Smooth muscle cell of the brain vasculature (primary cell): ENCODE measurements around the gene PCCA.
A peak's percentile ranks its signal among the peaks of the same experiment; 100 is the strongest.
"Not testable (repeated sequence)": the region's sequence is repeated elsewhere in the genome, so short reads cannot be mapped to it uniquely, and the experiment has no call there.

ENCODE experiments used
- DNase-seq: peaks from one replicate; pipeline ENCODE4 v3.0.0-alpha.2; 2012; ENCODE audit warnings: low read depth, low spot score

Gene PCCA

DNA sequence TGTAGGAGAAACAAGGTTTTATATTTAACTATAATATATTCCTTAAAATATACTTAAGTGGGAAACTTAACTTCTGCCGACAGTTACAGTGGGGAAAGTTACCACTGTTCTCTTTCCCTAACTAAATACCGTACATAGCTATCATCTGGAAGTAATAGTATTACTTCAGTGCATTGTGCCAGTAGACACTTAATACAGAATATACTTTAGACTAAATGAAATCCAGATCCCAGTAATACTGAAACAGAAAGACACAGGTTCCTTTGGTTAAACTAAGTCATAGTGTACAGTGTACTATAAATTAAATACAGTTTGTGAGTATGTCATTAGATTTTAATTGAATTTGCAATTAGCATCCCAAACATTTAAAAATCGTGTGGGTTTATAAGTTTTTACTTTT is 107.5 kb downstream of the PCCA start:
- DNase-seq, result no peak

DNA sequence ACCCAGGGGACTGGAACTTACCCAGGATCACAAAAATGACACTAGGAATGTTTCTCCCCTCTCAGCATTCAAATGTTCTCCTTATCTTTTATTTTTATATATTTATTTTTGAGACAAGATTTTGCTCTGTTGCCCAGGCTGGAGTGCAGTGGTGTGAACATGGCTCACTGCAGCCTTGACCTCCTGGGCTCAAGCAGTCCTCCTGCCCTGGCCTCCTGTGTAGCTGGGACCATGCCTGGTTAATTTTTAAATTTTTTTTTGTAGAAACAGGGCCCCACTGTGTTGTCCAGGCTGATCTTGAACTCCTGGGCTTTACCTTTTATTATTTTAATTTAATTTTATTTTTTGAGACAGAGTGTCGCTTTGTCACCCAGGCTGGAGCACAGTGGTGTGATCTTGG is 108.2 kb downstream of the PCCA start:
- DNase-seq, result no peak

DNA sequence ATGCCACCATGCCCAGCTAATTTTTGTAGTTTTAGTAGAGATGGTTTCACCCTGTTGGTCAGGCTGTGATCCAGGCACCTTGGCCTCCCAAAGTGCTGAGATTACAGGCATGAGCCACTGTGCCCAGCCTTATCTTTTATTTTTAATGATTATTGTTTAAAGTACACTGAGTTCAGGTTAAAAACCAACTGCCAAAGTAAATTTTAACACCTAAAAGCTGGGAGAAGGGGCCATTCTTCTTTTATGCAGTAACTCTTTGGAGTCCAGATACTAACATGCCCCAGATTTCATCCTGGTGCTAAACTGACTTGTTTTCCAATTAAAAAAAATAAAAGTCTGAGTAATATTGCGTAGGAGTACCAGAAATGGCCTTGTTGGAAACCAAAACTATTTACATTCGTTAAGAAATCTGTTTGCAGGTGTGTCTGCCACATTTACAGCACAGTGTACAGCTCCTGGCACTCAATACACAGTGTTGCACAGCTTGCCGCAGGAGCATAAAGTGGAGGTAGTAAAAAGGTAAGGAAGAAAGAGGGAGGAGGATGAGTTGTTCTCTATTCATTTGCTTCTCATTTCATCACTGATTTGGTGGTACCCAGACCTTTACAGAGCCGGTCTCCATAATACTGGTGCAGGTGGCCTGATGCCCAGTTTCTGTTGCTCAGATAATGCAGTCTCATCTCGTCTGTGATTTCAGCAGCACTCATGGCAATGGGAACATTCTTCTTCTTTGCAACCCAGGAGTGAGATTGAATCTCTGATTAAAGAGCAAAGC is 108.9 kb downstream of the PCCA start:
- DNase-seq, result no peak

DNA sequence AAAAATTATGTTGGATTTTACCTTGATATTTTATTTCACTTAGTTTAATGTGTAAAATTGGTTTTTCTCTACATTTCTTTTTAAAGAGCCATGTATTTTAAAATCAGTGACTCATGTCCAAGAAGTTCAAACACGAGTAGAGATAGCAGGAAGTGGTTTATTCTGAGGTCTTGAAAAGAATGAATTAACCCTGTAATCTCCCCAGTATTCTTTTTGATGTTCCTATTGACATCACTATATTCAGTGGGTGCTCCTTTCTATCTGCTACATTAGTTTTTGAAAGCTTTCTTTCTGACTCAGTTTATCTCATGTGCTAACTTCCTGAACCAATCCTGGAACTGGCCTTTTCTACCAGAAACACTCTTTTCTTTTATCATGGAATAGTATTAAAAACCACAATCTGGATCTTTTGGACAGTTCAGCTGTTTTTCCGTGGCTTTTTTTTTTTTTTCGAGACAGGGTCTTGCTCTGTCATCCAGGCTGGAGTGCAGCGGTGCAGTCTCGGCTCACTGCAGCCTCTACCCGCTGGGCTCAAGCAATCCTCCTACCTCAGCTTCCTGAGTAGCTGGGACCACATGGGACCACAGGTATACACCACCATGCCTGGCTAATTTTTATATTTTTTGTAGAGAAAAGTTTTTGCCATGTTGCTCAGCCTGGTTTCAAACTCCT is 114.9 kb downstream of the PCCA start:
- DNase-seq, result no peak

DNA sequence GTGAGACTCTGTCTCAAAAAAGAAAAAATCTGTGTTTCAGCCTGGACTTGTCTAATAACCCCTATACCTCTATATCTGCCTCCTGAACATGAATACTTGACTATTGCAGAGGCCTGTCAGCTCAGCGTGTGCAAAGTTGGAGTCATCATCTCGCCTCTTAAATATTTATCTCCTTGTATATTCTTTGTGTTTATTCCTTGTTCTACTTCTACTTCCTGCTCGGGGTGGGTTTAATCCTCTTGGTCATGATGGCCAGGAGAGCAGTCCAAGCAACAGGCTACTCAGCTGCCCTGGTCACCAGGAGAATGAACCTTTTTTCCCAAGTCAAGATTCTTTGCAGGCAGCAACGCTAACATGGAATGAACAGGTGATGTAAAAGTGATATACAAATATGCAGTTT is 119.1 kb downstream of the PCCA start:
- DNase-seq, result no peak

DNA sequence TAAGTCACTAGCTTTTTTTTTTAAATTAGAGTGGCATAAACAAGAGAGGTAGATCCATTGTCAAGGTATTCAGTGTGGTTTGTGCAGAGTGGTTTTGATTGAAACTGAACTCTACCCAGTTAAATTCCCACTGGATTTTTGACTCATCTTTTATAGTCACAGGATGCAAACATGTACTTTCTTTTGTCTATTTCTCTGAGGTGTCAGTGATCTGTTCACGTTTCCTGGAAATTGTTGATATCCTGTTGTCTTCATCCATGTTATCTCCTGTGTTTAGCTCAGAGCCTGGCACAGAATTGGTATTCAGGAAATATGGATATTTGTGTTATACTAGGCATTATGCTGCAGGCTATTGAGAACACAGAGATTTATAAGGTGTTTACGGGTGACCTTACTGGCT is 119.7 kb downstream of the PCCA start:
- DNase-seq, result no peak

DNA sequence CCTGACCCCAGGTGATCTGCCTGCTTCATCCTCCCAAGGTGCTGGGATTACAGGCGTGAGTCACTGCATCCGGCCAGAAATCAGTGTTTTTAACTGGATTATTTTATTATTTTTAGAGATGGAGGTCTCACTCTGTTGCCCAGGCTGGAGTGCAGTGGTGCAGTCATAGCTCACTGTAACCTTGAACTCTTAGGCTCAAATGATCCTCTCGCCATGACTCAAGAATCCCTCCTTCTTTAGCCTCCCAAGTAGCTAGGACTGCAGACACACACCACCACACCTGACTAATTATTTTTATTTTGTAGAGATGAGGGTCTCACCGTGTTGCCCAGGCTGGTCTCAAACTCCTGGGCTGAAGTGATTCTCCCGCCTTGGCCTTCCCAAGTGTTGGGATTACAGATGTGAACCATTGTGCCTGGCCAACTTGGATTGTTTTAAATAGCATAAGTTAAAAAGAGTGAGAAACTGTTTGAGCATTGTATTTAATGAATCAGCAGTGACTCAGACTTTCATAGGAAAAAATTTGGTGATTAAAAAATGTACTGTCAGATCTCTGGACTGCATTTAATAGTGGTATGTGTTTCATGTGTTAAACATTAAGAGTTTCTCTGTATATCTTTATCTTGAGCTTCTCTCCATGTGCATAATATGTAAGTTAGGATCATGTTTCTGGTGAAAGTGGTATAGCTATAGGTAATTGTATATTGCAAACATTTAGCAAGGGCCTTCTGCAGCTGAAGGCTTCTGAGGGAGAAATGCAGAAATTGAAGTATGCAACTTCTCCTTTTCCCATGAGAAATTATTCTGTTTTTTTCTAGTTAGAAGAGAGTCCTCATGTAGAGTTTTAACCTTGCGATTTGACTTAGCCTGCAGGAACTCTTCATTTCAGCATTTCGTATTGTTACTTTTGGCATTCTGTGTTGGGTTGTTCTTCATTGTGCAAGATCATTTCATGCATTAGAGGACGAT is 121.2 kb downstream of the PCCA start:
- no peak for DNase-seq

DNA sequence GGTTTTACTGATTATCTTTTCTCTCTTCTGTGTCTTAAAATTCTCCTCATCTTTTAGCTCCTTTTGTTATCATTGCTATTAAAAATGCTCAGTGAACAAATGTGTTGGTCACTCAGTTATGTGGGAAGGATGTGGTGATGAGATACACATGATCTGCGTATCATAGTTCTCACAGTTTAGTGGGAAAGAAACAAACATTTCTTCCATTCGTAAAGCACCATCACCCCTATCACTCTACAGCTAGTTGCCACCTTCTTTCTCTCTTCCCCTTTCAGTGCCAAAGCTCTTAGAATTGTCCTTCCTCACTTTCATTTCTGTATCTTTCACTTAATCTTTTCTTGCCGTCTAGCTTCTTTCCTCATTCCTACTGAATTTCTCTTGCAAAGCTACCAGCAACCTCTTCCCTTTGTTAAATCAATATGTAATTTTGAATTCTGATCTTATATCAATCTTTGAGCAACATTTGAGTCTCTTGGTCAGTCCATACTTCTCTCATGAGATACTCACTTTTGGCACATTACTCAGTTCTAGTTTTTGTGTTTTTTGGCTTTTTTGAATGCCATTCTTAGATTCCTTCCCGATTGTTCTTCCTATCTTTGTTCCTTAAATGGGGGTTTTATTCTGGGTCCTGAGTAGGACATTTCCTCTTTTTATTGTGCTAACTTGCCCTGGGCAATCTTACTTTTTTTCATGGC is 122.3 kb downstream of the PCCA start:
- no peak for DNase-seq

DNA sequence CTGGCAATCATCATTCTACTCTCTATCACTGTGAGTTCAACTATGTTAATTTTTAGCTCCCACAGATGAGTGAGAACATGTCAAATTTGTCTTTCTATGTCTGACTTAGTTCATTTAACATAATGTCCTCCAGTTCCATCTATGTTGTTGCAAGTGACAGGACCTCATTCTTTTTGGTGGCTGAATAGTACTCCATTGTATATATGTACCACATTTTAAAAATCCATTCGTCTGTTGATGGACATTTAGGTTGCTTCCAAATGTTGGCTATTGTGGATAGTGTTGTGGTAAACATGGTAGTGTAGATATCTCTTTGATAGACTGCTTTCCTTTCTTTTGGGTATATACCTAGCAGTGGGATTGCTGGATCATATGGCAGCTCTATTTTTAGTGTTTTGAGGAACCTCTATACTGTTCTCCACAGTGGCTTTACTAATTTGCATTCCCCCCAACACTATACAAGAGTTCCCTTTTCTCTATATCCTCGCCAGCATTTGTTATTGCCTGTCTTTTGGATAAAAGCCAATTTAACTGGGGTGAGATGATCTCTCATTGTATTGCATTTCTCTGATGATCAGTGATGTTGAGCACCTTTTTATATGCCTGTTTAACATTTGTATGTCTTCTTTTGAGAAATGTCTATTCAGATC is 124.1 kb downstream of the PCCA start:
- DNase-seq, result no peak

DNA sequence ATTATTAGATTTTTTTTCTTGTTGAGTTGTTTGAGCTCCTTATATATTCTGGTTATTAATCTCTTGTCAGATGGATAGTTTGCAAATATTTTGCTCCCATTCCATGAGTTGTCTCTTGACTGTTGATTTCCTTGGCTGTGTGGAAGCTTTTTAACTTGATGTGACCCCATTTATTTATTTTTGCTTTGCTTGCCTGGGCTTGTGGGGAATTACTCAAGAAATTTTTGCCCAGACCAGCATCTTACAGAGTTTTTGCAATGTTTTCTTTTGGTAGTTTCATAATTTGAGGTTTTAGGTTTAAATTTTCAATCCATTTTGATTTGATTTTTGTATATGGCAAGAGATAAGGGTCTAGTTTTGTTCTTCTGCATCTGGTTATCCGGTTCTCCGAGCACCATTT is 124.7 kb downstream of the PCCA start:
- DNase-seq, result no peak

DNA sequence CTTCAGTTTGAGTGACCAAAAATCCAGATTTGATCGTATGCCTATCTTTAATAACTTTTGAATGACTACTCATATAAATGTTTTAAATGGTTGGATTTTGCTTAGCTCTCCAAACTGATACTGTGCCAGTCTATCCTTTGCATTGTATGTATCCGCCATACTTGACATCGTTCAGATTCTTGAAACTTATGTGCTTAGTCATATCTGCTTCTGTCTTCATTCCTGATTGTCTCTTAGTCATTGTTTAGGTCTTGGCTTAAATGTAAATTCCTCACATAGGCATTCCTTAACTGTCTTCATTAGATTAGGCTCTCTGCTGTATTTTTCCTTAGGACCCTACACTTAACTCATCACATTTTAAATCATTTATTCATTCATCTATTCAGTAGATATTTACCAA is 126.0 kb downstream of the PCCA start:
- no peak for DNase-seq

DNA sequence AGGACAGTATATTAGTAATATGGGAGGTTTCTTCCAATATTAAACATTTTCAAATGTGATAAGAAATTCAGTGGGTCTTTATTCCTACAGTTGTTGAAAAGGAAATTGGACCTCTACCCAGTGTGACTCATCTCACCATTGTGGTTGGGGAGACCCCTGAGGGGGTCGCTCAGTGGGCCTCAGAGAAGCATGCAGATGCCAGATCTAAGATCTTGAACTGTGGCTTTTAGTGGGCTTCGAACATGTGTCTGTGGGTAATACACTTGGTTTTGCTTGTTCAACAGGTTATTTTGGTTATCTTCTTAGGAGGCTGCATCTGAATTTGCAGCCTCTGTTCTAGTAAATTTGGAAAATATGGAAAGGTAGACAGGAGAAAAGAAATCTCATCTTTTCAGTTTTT is 132.3 kb downstream of the PCCA start:
- DNase-seq, result no peak

DNA sequence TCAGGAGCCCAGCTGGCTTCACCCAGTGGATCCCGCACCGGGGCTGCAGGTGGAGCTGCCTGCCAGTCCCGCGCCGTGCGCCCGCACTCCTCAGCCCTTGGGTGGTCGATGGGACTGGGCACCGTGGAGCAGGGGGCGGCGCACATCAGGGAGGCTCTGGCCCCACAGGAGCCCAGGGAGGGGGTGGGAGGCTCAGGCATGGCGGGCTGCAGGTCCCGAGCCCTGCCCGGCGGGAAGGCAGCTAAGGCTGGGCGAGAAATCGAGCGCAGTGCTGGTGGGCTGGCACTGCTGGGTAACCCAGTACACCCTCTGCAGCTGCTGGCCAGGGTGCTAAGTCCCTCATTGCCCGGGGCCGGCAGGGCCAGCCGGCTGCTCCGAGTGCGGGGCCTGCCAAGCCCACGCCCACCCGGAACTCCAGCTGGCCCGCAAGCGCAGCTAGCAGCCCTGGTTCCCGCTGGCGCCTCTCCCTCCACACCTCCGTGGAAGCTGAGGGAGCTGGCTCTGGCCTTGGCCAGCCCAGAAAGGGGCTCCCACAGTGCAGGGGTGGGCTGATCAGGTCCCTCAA is 135.2 kb downstream of the PCCA start:
- not testable (repeated sequence) for DNase-seq

DNA sequence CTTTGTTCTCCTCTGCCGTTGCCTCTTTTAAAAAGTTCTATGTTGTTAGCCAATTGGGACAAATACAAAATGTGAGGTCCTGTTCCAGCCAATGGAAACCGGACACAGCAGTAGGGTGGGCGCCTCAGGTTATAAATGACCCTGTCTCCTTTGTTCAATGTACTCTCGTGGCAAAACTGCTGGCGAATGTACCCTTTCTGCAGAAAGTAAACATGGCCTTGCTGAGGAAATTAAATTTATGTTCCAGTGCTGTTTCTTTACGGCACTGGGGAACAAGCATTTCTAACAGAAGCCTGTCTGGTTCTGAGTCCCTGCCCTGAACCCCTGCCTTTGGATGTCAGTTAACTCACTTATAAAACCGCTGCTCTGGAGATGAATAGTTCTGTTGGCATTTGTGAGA is 140.7 kb downstream of the PCCA start:
- DNase-seq, result no peak

DNA sequence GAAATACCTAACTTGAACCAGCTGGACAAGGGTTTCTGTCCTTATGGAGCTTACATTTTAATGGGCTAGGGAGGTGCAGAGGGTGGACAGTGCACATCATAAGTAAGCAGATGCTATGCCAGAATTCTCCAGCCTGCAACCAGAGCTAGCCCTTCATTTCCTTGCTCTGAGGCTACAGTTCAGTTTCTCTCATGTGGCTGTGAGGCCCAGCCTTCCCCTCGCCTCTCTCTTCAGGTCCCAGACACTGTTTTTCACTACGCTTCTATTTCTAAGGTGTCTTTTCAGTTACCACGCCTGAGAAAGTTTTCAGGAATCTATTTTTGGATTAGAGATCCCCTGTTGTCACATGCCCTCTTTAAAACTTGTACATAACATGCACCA is 141.9 kb downstream of the PCCA start:
- no peak for DNase-seq

DNA sequence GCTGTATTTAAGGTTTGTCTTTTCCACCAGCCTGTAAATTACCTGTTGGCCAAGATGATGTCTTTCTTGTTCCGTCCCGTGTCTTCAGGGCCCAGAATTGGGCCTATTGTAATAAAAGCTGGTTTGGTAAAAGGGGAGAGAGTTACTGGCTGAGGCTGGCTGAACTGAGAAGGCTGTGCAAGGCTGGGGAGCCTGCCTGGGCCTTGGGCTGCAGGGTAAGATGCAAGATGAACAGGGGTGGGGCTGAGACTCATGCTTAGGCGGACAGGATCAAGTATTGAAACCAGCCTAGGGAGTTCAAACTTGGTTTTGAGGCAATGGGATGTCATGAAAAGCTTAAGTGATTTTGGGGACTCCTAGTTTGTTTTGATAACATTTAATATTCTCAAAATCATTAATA is 142.3 kb downstream of the PCCA start:
- no peak for DNase-seq

DNA sequence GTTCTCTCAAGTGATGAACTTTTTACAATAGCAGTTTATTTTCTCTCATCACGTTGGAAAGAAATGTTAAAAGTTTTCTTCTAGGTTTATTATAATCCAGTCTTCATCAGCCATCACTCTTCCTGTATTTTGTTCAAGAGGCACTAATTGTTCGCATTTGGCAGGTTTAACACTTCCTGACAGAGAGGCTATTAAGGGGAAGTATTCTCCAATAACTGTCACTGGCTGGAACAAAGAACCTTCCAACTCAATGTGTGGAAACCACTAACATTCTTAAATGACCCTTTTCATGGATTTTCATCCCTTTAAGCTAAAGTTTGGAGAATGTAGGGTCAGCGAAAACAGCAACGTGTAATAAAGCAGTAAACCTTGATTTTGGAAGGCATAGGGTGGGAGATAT is 145.1 kb downstream of the PCCA start:
- no peak for DNase-seq

DNA sequence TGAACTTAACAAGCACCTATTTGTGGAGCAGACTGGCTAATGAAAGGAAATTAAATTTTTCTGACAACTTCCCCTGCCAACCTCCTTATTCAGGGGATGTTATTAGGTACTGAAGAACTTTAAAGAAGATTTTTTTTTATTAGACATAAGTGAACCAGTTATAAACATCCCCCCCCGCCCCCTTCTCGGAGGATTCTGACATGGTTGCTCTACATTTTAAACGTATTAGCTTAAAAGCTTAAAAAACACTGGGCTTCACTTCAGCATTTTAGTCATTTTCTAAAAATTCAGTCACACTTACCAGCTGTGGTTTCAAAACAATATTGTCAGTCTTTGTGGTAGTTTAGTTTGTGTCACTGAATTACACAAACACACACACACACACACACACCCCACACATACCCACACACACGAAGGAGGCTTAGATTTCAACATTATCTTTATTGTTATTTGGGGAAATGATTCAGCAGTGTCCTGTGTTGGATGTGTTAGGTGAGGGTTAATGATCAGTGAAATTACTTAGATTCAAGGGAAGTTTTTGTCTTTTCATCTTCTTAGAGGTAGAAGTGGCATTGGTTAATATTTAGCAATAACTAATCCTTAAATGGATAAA is 145.7 kb downstream of the PCCA start:
- DNase-seq, result no peak

DNA sequence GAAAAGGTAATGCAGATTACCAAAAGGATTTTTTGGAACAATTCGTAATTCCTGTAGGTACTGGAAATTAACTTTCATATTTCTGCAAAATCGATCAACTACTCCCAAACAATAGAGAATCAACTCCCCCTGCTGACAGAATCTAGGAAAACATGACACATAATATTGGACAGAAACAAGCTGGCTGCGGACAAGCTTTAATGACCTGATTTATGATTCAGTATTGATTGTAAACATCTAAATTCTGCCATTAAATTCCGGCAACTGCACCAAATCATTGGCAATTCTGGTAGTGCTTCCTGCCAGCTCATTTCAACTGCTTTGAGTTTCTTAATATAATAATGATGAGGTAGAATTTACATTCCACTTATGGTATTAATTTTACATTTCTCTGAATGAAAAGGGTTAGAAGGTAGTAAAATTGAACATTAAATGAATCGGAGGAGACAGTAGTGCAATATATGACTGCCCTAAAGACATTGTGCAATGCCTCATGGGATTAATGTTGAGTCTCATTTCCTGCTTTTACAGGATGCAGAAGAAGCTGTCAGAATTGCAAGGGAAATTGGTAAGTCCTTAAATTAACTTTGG is 146.5 kb downstream of the PCCA start:
- DNase-seq, result peak; percentile 55
